ENCODE data around the gene NME7. TPM values are rescaled to one million over a fixed set of nuclear protein-coding genes. Genes with fewer than 3 reads are reported as not detected.

The NME7 gene
- total and polyA plus RNA-seq, 2 experiments from 2014 or later: 39.1 to 48.5 TPM

DNA sequence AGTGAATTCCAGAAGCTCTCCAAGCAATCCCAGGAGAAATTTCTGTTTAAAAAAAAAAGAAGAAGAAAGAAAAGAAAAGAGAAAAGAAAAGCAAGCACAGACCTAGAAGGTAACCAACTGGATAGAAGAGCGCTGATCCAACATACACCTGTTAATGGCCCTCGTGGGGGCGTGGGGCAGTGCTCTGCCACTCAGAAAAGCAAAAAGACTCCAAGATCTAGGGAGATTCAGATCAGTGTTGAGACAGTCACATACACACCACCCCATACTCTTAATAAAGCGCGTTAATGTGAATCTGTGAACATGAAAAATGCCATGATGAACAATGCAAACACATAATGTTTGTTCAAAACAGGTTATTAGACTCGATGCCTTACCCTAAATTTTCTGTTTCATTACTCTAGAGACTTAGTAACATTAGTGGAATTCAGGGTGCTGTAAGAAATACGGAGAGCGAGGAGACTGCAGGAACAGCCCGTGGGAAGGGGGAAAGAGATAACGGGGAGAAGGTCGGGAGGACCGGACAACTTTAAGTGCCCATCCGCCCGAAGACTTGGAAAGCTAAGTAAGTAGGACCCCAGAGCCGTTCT lies 406 bp downstream of the NME7 start (continued):
- TF ChIP-seq, protein P1, sequence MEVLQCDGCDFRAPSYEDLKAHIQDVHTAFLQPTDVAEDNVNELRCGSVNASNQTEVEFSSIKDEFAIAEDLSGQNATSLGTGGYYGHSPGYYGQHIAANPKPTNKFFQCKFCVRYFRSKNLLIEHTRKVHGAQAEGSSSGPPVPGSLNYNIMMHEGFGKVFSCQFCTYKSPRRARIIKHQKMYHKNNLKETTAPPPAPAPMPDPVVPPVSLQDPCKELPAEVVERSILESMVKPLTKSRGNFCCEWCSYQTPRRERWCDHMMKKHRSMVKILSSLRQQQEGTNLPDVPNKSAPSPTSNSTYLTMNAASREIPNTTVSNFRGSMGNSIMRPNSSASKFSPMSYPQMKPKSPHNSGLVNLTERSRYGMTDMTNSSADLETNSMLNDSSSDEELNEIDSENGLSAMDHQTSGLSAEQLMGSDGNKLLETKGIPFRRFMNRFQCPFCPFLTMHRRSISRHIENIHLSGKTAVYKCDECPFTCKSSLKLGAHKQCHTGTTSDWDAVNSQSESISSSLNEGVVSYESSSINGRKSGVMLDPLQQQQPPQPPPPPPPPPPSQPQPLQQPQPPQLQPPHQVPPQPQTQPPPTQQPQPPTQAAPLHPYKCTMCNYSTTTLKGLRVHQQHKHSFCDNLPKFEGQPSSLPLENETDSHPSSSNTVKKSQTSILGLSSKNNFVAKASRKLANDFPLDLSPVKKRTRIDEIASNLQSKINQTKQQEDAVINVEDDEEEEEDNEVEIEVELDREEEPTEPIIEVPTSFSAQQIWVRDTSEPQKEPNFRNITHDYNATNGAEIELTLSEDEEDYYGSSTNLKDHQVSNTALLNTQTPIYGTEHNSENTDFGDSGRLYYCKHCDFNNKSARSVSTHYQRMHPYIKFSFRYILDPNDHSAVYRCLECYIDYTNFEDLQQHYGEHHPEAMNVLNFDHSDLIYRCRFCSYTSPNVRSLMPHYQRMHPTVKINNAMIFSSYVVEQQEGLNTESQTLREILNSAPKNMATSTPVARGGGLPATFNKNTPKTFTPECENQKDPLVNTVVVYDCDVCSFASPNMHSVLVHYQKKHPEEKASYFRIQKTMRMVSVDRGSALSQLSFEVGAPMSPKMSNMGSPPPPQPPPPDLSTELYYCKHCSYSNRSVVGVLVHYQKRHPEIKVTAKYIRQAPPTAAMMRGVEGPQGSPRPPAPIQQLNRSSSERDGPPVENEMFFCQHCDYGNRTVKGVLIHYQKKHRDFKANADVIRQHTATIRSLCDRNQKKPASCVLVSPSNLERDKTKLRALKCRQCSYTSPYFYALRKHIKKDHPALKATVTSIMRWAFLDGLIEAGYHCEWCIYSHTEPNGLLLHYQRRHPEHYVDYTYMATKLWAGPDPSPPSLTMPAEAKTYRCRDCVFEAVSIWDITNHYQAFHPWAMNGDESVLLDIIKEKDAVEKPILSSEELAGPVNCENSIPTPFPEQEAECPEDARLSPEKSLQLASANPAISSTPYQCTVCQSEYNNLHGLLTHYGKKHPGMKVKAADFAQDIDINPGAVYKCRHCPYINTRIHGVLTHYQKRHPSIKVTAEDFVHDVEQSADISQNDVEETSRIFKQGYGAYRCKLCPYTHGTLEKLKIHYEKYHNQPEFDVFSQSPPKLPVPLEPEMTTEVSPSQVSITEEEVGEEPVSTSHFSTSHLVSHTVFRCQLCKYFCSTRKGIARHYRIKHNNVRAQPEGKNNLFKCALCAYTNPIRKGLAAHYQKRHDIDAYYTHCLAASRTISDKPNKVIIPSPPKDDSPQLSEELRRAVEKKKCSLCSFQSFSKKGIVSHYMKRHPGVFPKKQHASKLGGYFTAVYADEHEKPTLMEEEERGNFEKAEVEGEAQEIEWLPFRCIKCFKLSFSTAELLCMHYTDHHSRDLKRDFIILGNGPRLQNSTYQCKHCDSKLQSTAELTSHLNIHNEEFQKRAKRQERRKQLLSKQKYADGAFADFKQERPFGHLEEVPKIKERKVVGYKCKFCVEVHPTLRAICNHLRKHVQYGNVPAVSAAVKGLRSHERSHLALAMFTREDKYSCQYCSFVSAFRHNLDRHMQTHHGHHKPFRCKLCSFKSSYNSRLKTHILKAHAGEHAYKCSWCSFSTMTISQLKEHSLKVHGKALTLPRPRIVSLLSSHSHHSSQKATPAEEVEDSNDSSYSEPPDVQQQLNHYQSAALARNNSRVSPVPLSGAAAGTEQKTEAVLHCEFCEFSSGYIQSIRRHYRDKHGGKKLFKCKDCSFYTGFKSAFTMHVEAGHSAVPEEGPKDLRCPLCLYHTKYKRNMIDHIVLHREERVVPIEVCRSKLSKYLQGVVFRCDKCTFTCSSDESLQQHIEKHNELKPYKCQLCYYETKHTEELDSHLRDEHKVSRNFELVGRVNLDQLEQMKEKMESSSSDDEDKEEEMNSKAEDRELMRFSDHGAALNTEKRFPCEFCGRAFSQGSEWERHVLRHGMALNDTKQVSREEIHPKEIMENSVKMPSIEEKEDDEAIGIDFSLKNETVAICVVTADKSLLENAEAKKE (CRISPR knock-in tag; IDR thresholded peaks at IDR 0.05): no peak
- TF ChIP-seq ZNF114 (CRISPR knock-in tag; IDR thresholded peaks at IDR 0.05): no peak

- Mint-ChIP-seq H3K4me1 (no peaks in the 10 kb centered on the region), H3K4me3 (no peak overlapping the region), H3K27me3 (ENCODE audit: insufficient read depth, low read depth, poor library complexity) (peaks cover 2% of the 10 kb centered on the region), H3K27ac (no peak overlapping the region), H3K36me3 (ENCODE audit: low read depth) (peaks cover 6% of the 10 kb centered on the region; the same call in 2 of the 3 replicates), H3K9me3 (no peaks in the 10 kb centered on the region; the same call in 2 of the 3 replicates)
- H3K9me2 ChIP-seq (ENCODE audit: insufficient read depth): no peaks in the 10 kb centered on the region
- H3F3A ChIP-seq (replicated peaks; ENCODE audit: low read depth): no peaks in the 10 kb centered on the region
- peaks cover 4% of the 10 kb centered on the region; the same call in 1 of the 2 replicates for H3K36me3 ChIP-seq (ENCODE audit: insufficient read depth)
- peaks cover 18% of the 10 kb centered on the region for H3K4me1 ChIP-seq (ENCODE audit: insufficient read depth)
- ATAC-seq (no peak), DNase-seq (ENCODE audit: low spot score) (no peak)
- H3K27ac ChIP-seq (ENCODE audit: low read depth): no peak overlapping the region
- H3K27me3 ChIP-seq (ENCODE audit: insufficient read depth): no peaks in the 10 kb centered on the region
- H3K4me3 ChIP-seq: no peak overlapping the region
- H2AFZ ChIP-seq: no peak overlapping the region
- peaks cover 47% of the 10 kb centered on the region for H3K79me2 ChIP-seq (replicated peaks; ENCODE audit: insufficient read depth)
- H3K4me2 ChIP-seq: no peak overlapping the region
- no peaks in the 10 kb centered on the region for H4K20me1 ChIP-seq (replicated peaks; ENCODE audit: insufficient read depth)
- TF ChIP-seq POLR2AphosphoS5 (IDR thresholded peaks at IDR 0.05; ENCODE audit: low read depth) (no peak), ETS1 (IDR thresholded peaks at IDR 0.05) (no peak), ZNF331 (CRISPR knock-in tag; IDR thresholded peaks at IDR 0.05; ENCODE audit: low read depth) (no peak), NANOG (IDR thresholded peaks at IDR 0.05; ENCODE audit: borderline replicate concordance) (no peak), EZH2 (IDR thresholded peaks at IDR 0.05; ENCODE audit: low read depth, unreplicated experiment) (no peak), REST (IDR thresholded peaks at IDR 0.05; ENCODE audit: unreplicated experiment) (no peak), EZH2phosphoT487 (IDR thresholded peaks at IDR 0.05; ENCODE audit: unreplicated experiment) (no peak)
- TF ChIP-seq, protein P2, sequence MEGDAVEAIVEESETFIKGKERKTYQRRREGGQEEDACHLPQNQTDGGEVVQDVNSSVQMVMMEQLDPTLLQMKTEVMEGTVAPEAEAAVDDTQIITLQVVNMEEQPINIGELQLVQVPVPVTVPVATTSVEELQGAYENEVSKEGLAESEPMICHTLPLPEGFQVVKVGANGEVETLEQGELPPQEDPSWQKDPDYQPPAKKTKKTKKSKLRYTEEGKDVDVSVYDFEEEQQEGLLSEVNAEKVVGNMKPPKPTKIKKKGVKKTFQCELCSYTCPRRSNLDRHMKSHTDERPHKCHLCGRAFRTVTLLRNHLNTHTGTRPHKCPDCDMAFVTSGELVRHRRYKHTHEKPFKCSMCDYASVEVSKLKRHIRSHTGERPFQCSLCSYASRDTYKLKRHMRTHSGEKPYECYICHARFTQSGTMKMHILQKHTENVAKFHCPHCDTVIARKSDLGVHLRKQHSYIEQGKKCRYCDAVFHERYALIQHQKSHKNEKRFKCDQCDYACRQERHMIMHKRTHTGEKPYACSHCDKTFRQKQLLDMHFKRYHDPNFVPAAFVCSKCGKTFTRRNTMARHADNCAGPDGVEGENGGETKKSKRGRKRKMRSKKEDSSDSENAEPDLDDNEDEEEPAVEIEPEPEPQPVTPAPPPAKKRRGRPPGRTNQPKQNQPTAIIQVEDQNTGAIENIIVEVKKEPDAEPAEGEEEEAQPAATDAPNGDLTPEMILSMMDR (conservative IDR thresholded peaks at IDR 0.05; ENCODE audit: low read depth in 2 of 2): no peak
Measured at GRCh38 chr1:169364948-169365347, 2.6 kb downstream of the NME7 start.
